Superior temporal gyrus (tissue), 1 donor: ENCODE measurements around the gene TMEM171.
A peak's percentile ranks its signal among the peaks of the same experiment; 100 is the strongest.

Experiments used
- DNase-seq: peaks from one replicate; pipeline ENCODE4 v3.0.0-alpha.2; 2016; ENCODE audit errors: extremely low spot score

TMEM171 gene

DNA sequence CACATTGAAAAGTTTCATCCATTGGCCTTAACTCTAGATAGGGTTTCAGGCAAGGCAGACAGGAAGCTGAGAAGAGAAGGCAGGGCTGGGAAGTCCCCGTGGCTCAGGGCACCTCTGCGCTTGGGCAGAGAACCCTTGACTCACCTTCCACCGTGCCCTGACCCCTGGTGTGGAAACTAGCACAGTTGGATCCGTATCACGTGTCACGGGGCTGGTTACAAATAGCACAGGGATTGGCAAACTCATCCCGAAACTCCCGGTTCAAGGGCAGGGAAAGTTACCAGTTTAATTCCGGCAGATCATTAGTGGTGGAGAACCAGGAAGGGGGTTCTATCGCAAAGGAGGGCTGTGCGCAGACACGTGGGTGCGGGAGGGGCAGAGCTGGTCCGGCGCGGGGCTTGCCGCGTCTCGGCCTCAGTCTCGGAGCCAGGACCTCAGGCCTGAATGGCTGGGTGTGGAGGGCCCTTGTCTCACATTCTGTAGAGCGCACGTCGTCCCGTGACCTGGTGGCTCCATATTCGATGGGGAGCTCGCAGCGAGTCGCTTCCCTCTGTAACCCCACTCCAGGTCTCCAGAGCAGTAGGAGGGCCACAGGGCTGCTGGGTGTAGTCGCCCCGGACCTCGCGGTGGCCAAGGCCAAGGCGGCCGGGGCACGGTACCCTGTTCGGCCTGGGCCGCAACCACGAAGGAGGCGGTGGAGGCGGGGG is 771 bp upstream of the TMEM171 start:
- no peak for DNase-seq

DNA sequence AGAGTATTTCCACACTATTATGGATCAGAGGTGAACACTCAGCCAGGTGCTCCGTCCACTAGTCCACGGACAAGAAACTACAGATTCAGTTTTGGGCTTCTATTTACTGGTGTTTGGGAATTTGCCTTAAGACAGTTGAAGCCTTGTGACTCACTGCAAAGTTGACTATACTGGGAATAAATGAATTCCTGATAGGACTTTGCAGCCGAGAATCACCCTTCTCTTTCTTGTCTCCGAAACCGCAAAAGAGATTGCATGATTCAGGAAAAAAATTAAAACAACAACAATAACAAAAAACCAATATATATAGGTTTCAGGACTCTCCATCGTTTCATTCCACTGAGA is 716 bp downstream of the TMEM171 start:
- DNase-seq, result peak; percentile 25

DNA sequence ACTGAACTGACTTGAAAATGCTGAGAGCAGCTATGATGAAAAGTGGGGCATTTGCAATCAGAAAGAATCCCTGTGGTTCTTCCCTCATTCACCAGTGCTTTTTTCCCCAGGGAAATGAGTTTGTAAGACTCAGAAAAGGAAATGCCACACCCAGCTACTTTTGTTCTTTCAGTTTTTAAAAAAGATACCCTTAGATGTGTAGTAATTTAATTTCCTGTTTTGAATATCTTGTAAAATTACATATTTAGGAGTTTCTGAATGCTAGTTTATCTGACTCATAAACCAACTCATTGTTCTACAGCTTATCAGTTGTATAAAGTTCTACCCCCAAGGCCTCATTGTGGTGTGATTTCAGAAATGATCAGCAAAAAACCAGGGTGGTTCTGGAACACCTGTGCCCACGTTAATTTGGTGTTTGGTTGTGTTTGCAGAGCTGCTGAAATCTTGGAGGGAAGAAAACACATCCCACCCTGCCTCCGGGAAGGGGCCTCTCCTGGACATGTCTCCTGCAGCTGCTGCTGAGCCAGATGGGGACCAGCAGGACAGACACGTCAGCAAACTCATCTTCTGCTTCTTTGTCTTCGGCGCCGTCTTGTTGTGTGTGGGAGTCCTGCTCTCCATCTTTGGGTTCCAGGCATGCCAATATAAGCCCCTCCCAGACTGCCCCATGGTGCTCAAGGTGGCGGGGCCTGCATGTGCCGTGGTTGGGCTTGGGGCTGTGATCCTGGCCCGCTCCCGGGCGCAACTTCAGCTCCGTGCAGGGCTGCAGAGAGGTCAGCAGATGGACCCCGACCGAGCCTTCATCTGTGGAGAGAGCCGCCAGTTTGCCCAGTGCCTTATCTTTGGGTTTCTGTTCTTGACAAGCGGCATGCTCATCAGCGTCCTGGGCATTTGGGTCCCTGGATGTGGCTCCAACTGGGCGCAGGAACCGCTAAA is 2.8 kb downstream of the TMEM171 start:
- DNase-seq, result no peak

DNA sequence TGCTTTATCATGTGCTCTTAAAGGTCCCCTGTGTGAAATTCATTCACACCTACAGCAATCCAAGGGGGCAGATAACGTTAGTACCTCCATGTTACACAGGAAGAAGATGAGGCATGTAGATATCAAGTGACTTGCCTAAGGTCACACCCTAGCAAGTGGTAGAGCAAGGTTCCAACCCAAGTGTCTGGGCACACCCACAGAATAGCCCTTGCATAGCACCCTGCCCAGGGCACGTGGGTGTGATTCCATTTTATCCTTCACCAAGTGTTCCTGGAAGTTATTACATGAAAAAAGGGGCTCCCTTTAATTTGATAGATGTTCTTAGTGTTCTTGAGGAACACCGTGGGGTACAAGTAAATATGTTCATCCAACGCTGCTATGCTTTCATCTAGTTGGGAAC is 4.9 kb downstream of the TMEM171 start:
- DNase-seq, result no peak

DNA sequence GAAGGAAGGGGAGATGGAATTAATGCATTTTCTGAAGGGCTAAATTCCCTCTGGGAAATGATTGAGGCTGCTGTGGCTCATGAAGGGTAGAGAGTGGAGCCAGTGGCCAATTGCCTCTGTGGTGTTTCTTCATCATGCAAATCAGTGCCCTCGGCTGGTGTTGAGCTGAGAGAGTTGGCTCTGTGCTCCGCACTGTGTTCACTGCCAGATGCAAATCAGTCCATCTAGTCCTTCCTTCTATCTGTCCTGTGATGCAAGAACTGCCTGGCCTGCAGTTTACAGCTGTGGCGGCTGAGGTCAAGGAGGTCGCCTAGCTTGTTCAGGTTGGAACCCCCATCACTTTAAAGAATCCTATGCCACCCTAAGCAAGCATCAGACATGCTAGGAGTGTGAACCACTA is 6.0 kb downstream of the TMEM171 start:
- peak; percentile 84 for DNase-seq

DNA sequence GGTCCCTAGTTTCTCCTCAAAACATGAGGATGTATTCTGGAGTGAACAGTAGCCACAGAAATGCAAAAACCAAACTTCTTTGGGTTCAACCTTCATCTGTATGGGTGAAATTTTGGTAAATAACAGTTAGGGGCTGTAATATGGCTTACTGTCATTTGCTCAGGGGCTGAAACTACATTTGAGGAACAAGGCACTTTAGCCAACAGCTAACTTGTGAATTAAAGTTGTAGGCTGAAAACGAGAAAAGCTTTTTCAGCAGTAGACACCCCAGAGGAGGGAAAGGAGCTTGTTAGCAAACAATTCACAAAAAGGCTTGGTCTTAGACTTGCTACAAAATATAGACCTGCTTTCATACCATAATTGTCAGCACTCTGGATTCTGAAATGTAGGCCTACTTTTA is 6.6 kb downstream of the TMEM171 start:
- no peak for DNase-seq

DNA sequence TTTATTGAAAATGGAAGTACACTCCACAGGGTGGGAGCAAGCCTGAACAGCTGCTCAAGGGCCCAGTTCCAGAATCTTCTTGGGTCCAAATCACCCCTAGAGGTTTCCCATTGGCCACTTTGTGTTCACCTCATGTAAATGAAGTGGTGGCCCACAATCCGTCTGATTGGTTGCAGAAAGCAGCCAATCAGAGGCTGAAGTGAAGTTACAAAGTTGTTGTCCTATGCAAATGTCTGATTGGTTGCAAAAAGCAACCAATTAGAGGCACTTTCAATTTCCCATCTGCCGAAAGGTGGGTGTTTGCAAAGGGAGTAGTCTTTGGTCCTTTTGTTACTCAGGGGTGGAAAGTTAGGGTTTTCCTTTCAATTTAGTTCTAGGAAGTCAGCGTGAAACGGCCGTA is 8.8 kb downstream of the TMEM171 start:
- no peak for DNase-seq

DNA sequence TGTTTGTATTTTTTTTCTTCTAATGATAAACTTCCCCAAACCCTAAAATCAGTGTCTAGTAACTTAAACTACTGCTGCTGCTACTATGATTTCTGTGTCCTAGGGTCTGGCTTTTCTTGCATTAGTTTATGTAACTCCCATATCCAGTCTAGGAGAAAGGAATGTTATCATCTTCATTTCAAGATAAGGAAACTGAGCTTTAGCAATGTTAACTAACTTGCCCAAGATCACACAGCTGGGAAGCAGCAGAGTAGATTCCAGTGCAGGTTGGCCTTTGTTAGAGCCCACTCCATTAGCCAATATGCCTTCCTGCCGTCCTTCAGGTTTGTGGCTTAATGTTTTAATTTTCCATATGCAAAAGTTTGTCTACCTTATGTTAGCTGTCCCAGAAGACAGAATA is 10.4 kb downstream of the TMEM171 start:
- no peak for DNase-seq

DNA sequence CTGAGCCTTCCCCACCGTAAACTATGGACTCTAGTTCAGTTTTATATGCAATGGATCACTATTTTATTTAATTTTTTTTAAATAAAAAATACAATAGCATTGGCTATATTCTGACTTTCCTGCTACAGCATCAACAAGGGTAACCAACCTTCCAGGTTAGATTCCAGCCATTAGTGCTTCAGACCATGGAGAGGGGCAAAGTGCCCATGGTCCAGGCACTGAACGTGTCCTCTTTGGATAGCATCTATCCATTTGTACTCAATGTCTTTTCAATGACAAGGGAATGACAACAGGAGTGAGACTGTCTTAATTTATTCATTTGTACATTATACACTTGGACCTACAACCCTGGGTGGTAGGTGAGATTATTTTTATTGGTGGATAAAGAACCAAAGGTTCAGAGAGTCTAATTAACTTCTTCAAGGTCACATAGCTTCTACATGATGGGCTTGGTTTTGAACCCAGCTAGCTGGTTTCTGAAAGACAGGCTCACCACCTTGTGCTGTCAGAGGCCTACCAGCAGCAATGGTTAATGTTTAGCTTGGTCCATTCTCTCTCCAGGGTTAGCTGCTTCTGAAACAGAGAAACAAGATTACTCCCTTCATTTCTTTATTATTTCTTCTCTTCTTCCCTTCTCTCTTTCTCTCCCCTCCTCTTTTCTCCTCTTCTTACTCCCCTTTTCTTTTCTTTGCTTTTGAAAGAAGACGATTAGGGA is 11.5 kb downstream of the TMEM171 start:
- no peak for DNase-seq

DNA sequence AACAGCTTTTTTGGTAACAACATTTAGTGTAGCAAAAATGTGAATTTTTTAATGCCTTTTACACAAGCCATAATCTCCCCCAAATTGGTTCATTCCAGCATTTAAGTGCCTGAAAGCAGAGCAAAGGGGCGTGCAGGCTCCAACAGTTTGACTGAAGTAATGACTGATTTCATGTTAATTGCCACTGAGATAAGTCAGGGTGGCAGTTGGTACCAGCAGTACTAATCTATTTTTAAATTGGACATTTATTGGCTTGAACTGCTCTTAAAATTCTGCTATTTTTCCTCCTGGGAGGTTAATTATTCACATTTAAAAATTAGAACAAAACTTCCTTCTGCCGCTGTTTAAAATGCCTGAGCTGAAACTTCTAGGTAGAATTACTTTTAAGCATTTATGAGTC is 12.4 kb downstream of the TMEM171 start:
- no peak for DNase-seq

DNA sequence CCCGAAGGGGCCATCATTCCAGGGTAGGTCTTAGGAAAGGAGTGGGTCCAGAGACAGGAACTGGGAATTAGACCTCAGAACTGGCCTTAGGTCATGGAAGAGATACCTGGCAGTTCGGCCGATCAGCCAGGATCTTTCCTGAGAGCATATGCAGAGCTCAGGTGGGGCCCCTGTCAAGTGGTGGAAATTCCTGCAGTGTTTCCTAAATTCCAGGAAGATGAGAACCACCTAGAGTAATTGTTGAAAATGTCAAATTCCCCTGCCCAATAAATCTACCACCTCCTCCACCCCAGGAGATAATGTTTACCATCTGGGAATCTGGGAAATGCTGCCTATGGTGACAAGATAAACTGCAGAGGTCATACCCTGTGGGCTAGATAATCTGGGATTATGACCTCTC is 14.6 kb downstream of the TMEM171 start:
- DNase-seq, result no peak

DNA sequence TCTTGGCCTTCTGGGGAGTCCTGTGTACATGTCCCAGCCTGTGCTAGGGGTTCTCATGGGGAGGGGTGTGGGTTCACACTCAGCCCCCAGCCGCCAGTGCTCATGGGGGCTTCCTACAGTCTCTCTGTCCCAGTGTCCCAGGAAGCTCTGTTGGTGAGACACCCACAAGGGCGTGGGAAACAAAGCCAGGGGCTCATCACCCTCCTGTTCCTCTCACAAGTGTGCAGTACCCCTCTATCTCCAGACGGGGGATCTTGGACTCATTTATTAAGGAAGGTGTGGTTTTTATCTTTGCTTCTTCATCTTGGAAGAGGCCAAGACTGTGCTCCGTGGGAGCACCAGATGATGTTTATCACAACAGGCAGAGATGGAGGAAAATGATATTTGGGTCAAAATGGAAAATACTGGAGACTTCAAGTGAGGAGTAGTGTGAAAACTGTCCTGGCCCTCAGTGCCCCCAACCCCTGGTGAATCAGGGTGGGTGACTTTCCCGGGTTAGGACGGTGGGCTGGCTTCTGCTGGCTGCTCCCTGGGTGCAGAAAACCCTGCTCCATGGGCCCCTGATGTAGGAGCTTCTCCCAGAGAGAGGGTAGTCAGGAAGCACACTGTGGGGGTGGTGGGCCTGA is 15.2 kb downstream of the TMEM171 start:
- no peak for DNase-seq

DNA sequence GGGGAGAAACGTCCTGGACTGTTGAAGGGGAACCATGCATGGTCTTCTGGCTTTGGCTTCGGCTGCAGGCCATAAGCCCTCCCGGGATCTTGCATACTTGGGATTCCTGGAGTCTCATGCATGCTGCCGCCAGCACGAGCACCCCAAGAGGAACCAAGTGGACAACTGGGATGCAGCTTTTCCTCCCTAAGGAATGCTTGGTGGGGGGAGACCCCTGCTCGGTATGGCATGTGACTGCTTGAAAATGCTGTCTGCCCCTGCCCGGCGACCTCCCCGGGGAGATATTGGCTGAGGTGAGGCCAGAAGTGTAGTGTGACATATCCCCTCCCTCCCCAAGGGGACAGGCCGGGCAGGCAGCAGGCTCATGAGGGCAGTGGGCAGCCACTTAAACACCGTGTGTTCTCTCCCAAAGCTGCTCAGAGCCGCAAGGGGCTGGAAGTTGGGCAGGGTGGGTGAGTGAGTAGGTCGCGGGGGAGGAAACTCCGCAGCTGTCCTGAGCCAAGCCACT is 15.7 kb downstream of the TMEM171 start:
- no peak for DNase-seq

DNA sequence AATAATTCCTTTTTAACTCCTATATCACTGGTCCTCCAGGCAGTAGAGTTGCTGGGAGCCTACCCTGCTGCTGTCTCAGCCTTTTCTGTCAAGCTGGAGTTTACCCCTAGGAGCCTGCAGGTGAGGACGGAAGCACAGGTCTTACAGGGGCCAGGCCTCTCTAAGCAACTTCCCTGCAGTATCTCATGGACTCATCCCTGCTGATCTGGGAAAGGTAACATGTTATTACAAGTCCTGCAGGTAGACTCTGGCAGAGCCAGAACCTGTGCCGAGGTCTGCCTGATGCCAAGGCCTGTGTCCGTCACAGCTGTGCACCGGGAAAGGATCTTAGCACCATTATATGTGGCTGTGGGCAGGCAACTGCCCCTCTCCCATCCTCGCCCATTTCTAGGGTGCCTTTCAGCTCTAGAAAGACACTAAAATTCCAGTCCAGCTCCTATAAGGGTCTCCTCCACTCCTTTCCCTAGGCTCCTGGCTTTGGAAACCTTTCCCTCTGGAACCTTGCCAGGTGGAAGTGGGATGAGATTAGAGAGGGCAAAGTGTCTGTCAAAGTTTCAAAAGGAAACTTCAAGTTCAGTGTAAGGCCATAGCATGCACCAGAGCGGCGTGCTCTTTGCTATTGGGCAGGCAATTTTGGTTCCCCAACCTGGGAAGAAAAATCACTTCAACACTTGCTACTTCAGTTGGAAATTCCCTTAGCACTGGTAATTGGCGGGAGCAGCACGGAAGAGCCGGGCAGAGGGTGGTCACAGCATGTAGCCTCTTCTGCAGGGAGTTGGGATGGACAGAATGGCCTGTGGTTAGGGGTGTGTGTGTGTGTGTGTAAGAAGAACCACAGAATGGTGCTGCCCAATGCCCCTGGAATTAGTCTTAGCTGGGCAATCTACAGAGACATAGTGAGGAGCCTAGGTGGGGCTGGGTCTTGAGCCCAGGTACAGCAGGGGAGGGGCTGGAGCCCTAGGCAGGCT is 17.5 kb downstream of the TMEM171 start:
- no peak for DNase-seq

DNA sequence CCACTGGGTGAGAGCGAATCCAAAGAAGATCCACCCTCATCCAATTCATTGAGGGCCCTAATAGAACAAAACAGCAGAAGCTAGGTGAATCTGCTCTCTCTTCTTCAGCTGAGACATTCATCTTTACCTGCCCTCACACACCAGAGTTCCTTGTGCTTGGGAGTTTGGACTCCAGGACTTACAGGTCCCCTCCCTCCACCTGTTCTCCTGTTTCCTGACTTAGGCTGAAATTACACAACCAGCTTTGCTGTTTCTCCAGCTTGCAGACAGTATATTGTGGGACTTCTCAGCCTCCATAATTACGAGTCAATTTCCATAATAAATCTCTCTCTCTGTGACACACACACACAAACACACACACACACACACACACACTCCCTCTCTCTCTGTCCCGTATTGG is 19.1 kb downstream of the TMEM171 start:
- DNase-seq, result no peak

DNA sequence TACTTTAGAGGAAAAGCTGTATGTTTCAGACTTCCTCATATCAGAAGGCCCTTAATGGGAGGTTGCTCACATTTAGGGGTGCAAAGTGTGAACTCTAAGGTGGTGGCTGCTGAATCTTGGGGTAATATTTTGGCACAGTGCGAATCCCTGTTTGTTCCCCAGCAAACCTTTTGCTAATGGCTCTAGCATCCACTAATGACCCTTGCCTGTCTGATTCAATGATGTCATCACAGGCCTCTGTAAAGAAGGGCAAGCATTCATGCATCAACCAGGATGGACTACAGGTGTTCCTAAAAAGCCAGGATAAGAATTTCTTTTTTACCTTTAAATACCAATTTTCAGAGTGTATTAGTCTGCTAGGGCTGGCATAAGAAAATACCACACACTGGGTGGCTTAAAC is 20.4 kb downstream of the TMEM171 start:
- DNase-seq, result no peak

DNA sequence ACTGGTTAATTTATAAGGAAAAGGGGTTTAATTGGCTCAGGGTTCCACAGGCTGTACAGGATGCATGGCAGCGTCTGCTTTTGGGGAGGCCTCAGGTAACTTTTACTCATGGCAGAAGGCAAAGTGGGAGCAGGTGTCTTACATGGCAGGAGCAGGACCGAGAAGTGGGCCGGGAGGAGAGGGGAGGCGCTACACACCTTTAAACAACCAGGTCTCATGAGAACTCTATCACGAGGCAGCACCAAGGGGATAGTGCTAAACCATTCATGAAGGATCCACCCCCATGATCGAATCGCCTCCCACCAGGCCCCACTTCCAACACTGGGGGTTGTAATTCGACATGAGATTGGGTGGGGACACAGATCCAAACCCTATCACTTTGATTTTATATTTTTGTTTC is 21.7 kb downstream of the TMEM171 start:
- DNase-seq, result no peak

DNA sequence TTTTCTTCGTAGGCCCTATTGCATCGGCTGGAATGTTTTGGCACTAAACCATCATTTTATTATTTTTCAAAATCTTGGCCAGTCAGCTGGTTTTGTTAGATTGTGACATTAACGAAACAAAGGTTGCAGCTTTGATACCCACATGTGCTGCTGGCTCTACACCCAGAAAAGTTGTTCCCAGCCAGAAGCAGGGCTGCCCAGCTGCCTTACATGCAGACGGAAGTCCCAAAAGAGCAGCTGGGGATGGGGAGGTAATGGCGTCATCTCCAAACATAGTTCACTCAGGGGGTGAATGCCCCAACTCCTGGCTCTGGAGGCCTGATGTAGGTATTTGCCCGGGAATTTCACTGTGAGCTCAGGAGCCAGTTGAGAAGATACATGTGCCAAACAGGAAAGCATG is 23.3 kb downstream of the TMEM171 start:
- no peak for DNase-seq

DNA sequence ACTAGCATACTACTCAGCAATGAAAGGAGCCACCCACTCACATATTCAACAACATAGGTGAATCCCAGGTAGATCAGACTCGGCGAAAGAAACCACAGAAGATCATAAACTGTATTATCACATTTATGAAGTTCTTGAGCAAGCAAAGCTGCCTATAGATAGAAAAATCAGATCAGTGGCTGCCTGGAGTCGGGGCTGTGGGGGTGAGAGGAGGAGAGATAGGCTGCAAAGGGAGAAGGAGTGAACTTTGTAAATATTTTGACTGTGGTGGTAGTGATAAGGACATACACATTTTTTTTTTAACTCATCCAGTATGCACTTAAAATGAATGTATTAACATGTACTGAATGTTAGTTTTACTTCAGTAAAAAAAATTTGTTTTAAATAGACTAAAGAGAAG is 29.2 kb downstream of the TMEM171 start:
- DNase-seq, result no peak

DNA sequence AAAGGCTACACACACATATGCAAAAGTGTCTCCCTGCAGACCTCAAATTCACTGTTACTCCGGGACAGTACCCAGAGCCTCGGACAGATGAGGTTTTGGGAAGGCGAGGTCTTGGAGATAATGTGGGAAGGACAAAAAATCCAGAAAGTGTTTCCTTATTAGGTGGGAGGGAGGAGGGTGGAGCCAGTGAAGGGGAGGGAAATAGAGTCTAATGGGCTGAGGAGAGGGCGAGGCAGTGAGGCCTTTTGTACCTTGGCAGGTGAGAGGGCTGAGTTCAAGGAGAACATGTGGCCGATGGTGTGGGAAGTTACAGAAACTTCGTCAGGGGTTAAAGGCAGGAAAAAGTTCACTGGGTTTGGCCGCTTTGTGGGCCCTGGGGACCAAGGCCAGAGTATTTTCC is 30.5 kb downstream of the TMEM171 start:
- no peak for DNase-seq
